HuH-7.5 (cell line): Measurements from ENCODE around the gene AKAP3.

Source experiments
- DNase-seq: peaks from one replicate; pipeline ENCODE4 v3.0.0; 2011; ENCODE audit warnings: low spot score

Gene AKAP3

GRCh38 chr12:4648501-4649357 is at the start of gene AKAP3, which contains the start of gene NDUFA9:
AKAP3 (minus strand) TSS chr12:4649051; CDS start chr12:4638196, 10,855 bp downstream.
NDUFA9 (plus strand) TSS chr12:4649114; CDS start chr12:4649127, 13 bp downstream.
- DNase-seq: peak; percentile 42

- DNase-seq: no peak
These were observed 41.9 kb upstream of the AKAP3 start for GRCh38 chr12:4690760-4691159.

- no peak for DNase-seq
These were observed 36.5 kb upstream of the AKAP3 start for GRCh38 chr12:4685317-4685716.

GRCh38 chr12:4681732-4682131 is 32.9 kb upstream of the AKAP3 start:
- DNase-seq: no peak

GRCh38 chr12:4679711-4680110 is 30.9 kb upstream of the AKAP3 start:
- DNase-seq: no peak

GRCh38 chr12:4665236-4665635 is 16.4 kb upstream of the AKAP3 start:
- no peak for DNase-seq

GRCh38 chr12:4663971-4664505 is 15.2 kb upstream of the AKAP3 start:
- DNase-seq: no peak

- DNase-seq: no peak
These were observed 4.8 kb upstream of the AKAP3 start for GRCh38 chr12:4653691-4654090.

GRCh38 chr12:4653257-4653656 is 4.4 kb upstream of the AKAP3 start:
- DNase-seq: no peak

- no peak for DNase-seq
These were observed 459 bp upstream of the AKAP3 start for GRCh38 chr12:4649358-4649661.

GRCh38 chr12:4648104-4648500 is 749 bp downstream of the AKAP3 start:
- DNase-seq: no peak

- DNase-seq: no peak
These were observed 3.8 kb downstream of the AKAP3 start for GRCh38 chr12:4645023-4645422.

- DNase-seq: no peak
These were observed 5.1 kb downstream of the AKAP3 start for GRCh38 chr12:4643747-4644146.

GRCh38 chr12:4630262-4630661 is 18.6 kb downstream of the AKAP3 start:
- no peak for DNase-seq

- DNase-seq: no peak
These were observed 20.4 kb downstream of the AKAP3 start for GRCh38 chr12:4628406-4628805.

GRCh38 chr12:4626543-4626942 is 22.3 kb downstream of the AKAP3 start:
- DNase-seq: no peak

GRCh38 chr12:4621511-4621910 is 27.3 kb downstream of the AKAP3 start:
- no peak for DNase-seq

- no peak for DNase-seq
These were observed 33.2 kb downstream of the AKAP3 start for GRCh38 chr12:4615667-4616066.

- DNase-seq: no peak
These were observed 38.4 kb downstream of the AKAP3 start for GRCh38 chr12:4610481-4610880.

GRCh38 chr12:4609071-4609470 is 39.8 kb downstream of the AKAP3 start:
- DNase-seq: no peak

GRCh38 chr12:4607056-4607455 is 41.8 kb downstream of the AKAP3 start:
- no peak for DNase-seq

GRCh38 chr12:4604684-4605193 is 44.1 kb downstream of the AKAP3 start:
- DNase-seq: peak; percentile 39

GRCh38 chr12:4603946-4604345 is 44.9 kb downstream of the AKAP3 start:
- no peak for DNase-seq

- no peak for DNase-seq
These were observed 45.4 kb downstream of the AKAP3 start for GRCh38 chr12:4603421-4603820.
